GM12801 (cell line): ENCODE measurements around the gene CDH4.

Experiments
- CTCF ChIP-seq: IDR thresholded peaks from one replicate; pipeline ENCODE4 v1.5.1; 2011; ENCODE audit warnings: control low read depth; ENCODE audit not compliant: insufficient read length; ENCODE audit errors: extremely low read depth

The CDH4 gene

GRCh38 chr20:61236713-61237112 is 15.3 kb upstream of the CDH4 start:
- no peak for TF ChIP-seq CTCF

- TF ChIP-seq CTCF: no peak
These were observed 13.2 kb upstream of the CDH4 start for GRCh38 chr20:61238813-61239212.

- no peak for TF ChIP-seq CTCF
These were observed 11.2 kb upstream of the CDH4 start for GRCh38 chr20:61240814-61241213.

GRCh38 chr20:61244213-61244612 is 7.8 kb upstream of the CDH4 start:
- no peak for TF ChIP-seq CTCF

GRCh38 chr20:61246269-61246668 is 5.8 kb upstream of the CDH4 start:
- no peak for TF ChIP-seq CTCF

- no peak for TF ChIP-seq CTCF
These were observed 2.4 kb upstream of the CDH4 start for GRCh38 chr20:61249626-61250025.

GRCh38 chr20:61252601-61253263 is 671 bp downstream of the CDH4 start:
- no peak for TF ChIP-seq CTCF
